A549 (cell line): Measurements from ENCODE around the gene PDHB. TPM values are rescaled to one million over a fixed set of nuclear protein-coding genes. Genes with fewer than 3 reads are reported as not detected.
A peak's percentile ranks its signal among the peaks of the same experiment; 100 is the strongest.

Experiments
- EHF ChIP-seq: fragments of 250-450 bp; sonication (Bioruptor Pico); IDR thresholded peaks from 2 replicates; pipeline ENCODE4 v1.5.0; 2020; ENCODE audit warnings: mild to moderate bottlenecking
- FOSB ChIP-seq: fragments of 250-450 bp; sonication (Bioruptor Pico); IDR thresholded peaks from 2 replicates; pipeline ENCODE4 v1.5.0; 2020; ENCODE audit warnings: mild to moderate bottlenecking, moderate library complexity
- GATA3 ChIP-seq: IDR thresholded peaks from 2 replicates; pipeline ENCODE4 v1.6.1; 2012; ENCODE audit warnings: borderline replicate concordance
- JUN ChIP-seq, 2 experiments: fragments of >200 bp; sonication (Bioruptor Twin); formaldehyde crosslinking; IDR thresholded peaks; 2 replicates in 1 of 2; 3 replicates in 1 of 2; pipeline ENCODE4 v1.6.1; 2016 to 2017
- JUNB ChIP-seq: fragments of >200 bp; sonication (Bioruptor Twin); formaldehyde crosslinking; IDR thresholded peaks from 2 replicates; pipeline ENCODE4 v1.6.1; 2016
- KDM1A ChIP-seq: fragments of 200-600 bp; sonication (generic); IDR thresholded peaks from 2 replicates; pipeline ENCODE4 v1.6.1; 2016; ENCODE audit warnings: low read depth, mild to moderate bottlenecking
- KDM5A ChIP-seq: fragments of 200-600 bp; sonication (generic); IDR thresholded peaks from 2 replicates; pipeline ENCODE4 v1.6.1; 2016; ENCODE audit warnings: antibody characterized with exemption, mild to moderate bottlenecking
- MAZ ChIP-seq: fragments of 150-350 bp; IDR thresholded peaks from 2 replicates; pipeline ENCODE4 v1.6.1; 2014; ENCODE audit warnings: antibody characterized with exemption, low read depth, low read length, borderline replicate concordance
- NPAS2 ChIP-seq: fragments of 250-450 bp; sonication (Bioruptor Pico); IDR thresholded peaks from 2 replicates; pipeline ENCODE4 v1.8.0; 2022; ENCODE audit warnings: mild to moderate bottlenecking, moderate library complexity, borderline replicate concordance
- POLR2A ChIP-seq: IDR thresholded peaks from 2 replicates; pipeline ENCODE4 v1.6.1; 2012; ENCODE audit warnings: mild to moderate bottlenecking, low read length
- RARB ChIP-seq: fragments of 250-450 bp; sonication (Bioruptor Pico); IDR thresholded peaks from 2 replicates; pipeline ENCODE4 v1.8.0; 2021; ENCODE audit warnings: mild to moderate bottlenecking, moderate library complexity
- SREBF2 ChIP-seq: fragments of 450-650 bp; IDR thresholded peaks from 2 replicates; pipeline ENCODE4 v1.6.1; 2014; ENCODE audit warnings: mild to moderate bottlenecking, moderate library complexity
- ZSCAN20 ChIP-seq: fragments of 250-450 bp; sonication (Bioruptor Pico); IDR thresholded peaks from 2 replicates; pipeline ENCODE4 v1.8.0; 2022; ENCODE audit warnings: mild to moderate bottlenecking, moderate library complexity
- polyA plus RNA-seq, 4 experiments: library from polyadenylated mRNA; depleted of rRNA in 3 of 4; stranded (reverse); fragments of >200 nt; fragmentation: RNase III in 1 of 4; extraction: RNeasy Plus Mini Kit Qiagen cat#74134 plus additional on column Dnase treatment in 1 of 4; gene quantifications; 2 replicates in 3 of 4; 3 replicates in 1 of 4; pipeline ENCODE4 v1.2.3, GENCODE V29; 2011 to 2017
- TF ChIP-seq, protein P1 (sequence below): fragments of >200 bp; sonication (Bioruptor Twin); formaldehyde crosslinking; IDR thresholded peaks from 3 replicates; pipeline ENCODE4 v1.6.1; 2016
- TF ChIP-seq, protein P2 (sequence below): fragments of 250-450 bp; sonication (Bioruptor Pico); IDR thresholded peaks from 2 replicates; pipeline ENCODE4 v1.5.0; 2021; ENCODE audit warnings: mild to moderate bottlenecking, moderate library complexity, borderline replicate concordance
- TF ChIP-seq, protein P3 (sequence below): fragments of 200-600 bp; sonication (generic); IDR thresholded peaks from 2 replicates; pipeline ENCODE4 v1.6.1; 2016; ENCODE audit warnings: antibody characterized with exemption, mild to moderate bottlenecking, moderate library complexity
- TF ChIP-seq, protein P4 (sequence below): fragments of >200 bp; sonication (Bioruptor Twin); formaldehyde crosslinking; IDR thresholded peaks from 2 replicates; pipeline ENCODE4 v1.6.1; 2016
- TF ChIP-seq, protein P5 (sequence below): IDR thresholded peaks from 2 replicates; pipeline ENCODE4 v1.6.1; 2012
- TF ChIP-seq, protein P6 (sequence below): IDR thresholded peaks from 2 replicates; pipeline ENCODE4 v1.6.1; 2012; ENCODE audit warnings: low read depth, borderline replicate concordance

The PDHB gene
- polyA plus RNA-seq, 2 of the 4 experiments (the other 2 are of a cell fraction) = 82.0 to 113 TPM

- TF ChIP-seq, protein P1, sequence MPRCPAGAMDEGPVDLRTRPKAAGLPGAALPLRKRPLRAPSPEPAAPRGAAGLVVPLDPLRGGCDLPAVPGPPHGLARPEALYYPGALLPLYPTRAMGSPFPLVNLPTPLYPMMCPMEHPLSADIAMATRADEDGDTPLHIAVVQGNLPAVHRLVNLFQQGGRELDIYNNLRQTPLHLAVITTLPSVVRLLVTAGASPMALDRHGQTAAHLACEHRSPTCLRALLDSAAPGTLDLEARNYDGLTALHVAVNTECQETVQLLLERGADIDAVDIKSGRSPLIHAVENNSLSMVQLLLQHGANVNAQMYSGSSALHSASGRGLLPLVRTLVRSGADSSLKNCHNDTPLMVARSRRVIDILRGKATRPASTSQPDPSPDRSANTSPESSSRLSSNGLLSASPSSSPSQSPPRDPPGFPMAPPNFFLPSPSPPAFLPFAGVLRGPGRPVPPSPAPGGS = peak; percentile 88; the same call in 2 of the 3 replicates
- TF ChIP-seq, protein P2, sequence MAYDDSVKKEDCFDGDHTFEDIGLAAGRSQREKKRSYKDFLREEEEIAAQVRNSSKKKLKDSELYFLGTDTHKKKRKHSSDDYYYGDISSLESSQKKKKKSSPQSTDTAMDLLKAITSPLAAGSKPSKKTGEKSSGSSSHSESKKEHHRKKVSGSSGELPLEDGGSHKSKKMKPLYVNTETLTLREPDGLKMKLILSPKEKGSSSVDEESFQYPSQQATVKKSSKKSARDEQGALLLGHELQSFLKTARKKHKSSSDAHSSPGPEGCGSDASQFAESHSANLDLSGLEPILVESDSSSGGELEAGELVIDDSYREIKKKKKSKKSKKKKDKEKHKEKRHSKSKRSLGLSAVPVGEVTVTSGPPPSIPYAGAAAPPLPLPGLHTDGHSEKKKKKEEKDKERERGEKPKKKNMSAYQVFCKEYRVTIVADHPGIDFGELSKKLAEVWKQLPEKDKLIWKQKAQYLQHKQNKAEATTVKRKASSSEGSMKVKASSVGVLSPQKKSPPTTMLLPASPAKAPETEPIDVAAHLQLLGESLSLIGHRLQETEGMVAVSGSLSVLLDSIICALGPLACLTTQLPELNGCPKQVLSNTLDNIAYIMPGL (CRISPR knock-in tag) = no peak
- TF ChIP-seq JUNB = peak; percentile 96
- TF ChIP-seq, protein P3, sequence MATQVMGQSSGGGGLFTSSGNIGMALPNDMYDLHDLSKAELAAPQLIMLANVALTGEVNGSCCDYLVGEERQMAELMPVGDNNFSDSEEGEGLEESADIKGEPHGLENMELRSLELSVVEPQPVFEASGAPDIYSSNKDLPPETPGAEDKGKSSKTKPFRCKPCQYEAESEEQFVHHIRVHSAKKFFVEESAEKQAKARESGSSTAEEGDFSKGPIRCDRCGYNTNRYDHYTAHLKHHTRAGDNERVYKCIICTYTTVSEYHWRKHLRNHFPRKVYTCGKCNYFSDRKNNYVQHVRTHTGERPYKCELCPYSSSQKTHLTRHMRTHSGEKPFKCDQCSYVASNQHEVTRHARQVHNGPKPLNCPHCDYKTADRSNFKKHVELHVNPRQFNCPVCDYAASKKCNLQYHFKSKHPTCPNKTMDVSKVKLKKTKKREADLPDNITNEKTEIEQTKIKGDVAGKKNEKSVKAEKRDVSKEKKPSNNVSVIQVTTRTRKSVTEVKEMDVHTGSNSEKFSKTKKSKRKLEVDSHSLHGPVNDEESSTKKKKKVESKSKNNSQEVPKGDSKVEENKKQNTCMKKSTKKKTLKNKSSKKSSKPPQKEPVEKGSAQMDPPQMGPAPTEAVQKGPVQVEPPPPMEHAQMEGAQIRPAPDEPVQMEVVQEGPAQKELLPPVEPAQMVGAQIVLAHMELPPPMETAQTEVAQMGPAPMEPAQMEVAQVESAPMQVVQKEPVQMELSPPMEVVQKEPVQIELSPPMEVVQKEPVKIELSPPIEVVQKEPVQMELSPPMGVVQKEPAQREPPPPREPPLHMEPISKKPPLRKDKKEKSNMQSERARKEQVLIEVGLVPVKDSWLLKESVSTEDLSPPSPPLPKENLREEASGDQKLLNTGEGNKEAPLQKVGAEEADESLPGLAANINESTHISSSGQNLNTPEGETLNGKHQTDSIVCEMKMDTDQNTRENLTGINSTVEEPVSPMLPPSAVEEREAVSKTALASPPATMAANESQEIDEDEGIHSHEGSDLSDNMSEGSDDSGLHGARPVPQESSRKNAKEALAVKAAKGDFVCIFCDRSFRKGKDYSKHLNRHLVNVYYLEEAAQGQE = no peak
- no peak for TF ChIP-seq EHF (CRISPR knock-in tag)
- 0 out of 2 replicates have a peak, but pooled peaks have one; percentile 30 for TF ChIP-seq ZSCAN20 (CRISPR knock-in tag)
- TF ChIP-seq NPAS2 (CRISPR knock-in tag) = no peak
- no peak for TF ChIP-seq KDM1A
- peak; percentile 90 for TF ChIP-seq GATA3
- no peak for TF ChIP-seq FOSB (CRISPR knock-in tag)
- TF ChIP-seq SREBF2 = no peak
- no peak for TF ChIP-seq KDM5A
- no peak for TF ChIP-seq MAZ
- TF ChIP-seq, protein P4, sequence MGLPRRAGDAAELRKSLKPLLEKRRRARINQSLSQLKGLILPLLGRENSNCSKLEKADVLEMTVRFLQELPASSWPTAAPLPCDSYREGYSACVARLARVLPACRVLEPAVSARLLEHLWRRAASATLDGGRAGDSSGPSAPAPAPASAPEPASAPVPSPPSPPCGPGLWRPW = peak; percentile 85
- peak; percentile 87 to 95 for TF ChIP-seq JUN (IDR thresholded peaks at IDR 0.05)
- 0 out of 2 replicates have a peak, but pooled peaks have one; percentile 47 for TF ChIP-seq RARB
- TF ChIP-seq, protein P5, sequence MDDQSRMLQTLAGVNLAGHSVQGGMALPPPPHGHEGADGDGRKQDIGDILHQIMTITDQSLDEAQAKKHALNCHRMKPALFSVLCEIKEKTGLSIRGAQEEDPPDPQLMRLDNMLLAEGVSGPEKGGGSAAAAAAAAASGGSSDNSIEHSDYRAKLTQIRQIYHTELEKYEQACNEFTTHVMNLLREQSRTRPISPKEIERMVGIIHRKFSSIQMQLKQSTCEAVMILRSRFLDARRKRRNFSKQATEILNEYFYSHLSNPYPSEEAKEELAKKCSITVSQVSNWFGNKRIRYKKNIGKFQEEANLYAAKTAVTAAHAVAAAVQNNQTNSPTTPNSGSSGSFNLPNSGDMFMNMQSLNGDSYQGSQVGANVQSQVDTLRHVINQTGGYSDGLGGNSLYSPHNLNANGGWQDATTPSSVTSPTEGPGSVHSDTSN = 0 out of 2 replicates have a peak, but pooled peaks have one; percentile 34
- TF ChIP-seq POLR2A = no peak
- TF ChIP-seq, protein P6, sequence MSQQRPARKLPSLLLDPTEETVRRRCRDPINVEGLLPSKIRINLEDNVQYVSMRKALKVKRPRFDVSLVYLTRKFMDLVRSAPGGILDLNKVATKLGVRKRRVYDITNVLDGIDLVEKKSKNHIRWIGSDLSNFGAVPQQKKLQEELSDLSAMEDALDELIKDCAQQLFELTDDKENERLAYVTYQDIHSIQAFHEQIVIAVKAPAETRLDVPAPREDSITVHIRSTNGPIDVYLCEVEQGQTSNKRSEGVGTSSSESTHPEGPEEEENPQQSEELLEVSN = no peak; the same call in 1 of the 2 replicates
Measured at GRCh38 chr3:58471025-58471887, 37.6 kb upstream of the PDHB start (continued).
